Choroid plexus epithelial cell (primary cell): Measurements from ENCODE around the gene KLHL29.

ENCODE experiments used
- DNase-seq: peaks from one replicate; pipeline ENCODE4 v3.0.0-alpha.2; 2010; ENCODE audit warnings: low read depth
- H3K4me3 ChIP-seq: 2 replicates; pipeline ENCODE4 v1.5.1; 2011; ENCODE audit warnings: low read depth, mild to moderate bottlenecking, control low read depth, low read length, moderate library complexity
- TF ChIP-seq, protein P1 (sequence below): conservative IDR thresholded peaks from 2 replicates; pipeline ENCODE4 v1.5.1; 2011; ENCODE audit warnings: low read depth, mild to moderate bottlenecking, control low read depth, inconsistent platforms, low read length, moderate library complexity

The KLHL29 gene

DNA sequence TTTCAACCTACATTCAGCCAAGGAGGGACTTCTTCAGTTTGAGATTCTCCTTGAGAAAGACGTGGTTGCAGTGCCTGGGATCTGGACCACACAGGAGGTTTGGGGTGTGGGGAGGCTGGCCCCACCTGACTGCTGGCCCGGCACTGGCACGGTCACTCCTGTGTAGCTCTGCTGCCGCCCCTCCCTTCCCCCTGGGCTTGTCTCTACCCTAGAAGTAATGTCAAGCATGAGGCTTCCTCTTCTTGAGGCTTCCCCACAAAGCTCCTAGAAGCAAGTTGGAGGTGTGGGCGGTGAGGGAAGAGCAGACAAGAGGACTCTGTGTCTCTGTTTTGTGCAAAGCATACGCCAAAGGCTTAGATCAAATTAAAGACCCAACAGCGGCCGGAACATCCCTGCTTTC, 8.7 kb downstream of the KLHL29 start:
- no peak for DNase-seq
- TF ChIP-seq, protein P1, sequence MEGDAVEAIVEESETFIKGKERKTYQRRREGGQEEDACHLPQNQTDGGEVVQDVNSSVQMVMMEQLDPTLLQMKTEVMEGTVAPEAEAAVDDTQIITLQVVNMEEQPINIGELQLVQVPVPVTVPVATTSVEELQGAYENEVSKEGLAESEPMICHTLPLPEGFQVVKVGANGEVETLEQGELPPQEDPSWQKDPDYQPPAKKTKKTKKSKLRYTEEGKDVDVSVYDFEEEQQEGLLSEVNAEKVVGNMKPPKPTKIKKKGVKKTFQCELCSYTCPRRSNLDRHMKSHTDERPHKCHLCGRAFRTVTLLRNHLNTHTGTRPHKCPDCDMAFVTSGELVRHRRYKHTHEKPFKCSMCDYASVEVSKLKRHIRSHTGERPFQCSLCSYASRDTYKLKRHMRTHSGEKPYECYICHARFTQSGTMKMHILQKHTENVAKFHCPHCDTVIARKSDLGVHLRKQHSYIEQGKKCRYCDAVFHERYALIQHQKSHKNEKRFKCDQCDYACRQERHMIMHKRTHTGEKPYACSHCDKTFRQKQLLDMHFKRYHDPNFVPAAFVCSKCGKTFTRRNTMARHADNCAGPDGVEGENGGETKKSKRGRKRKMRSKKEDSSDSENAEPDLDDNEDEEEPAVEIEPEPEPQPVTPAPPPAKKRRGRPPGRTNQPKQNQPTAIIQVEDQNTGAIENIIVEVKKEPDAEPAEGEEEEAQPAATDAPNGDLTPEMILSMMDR = no peak
- H3K4me3 ChIP-seq = no peak overlapping the region

- no peak overlapping the region for H3K4me3 ChIP-seq
- DNase-seq = no peak
- TF ChIP-seq, protein P1 = no peak
These were observed 9.7 kb downstream of the KLHL29 start for GRCh38 chr2:23394700-23395099.

- DNase-seq = no peak
- TF ChIP-seq, protein P1 = no peak
- H3K4me3 ChIP-seq = no peak overlapping the region
These were observed 12.5 kb downstream of the KLHL29 start for GRCh38 chr2:23397478-23397877.

GRCh38 chr2:23399674-23400261, 14.8 kb downstream of the KLHL29 start:
- no peak for DNase-seq
- TF ChIP-seq, protein P1 = no peak
- H3K4me3 ChIP-seq = no peak overlapping the region

DNA sequence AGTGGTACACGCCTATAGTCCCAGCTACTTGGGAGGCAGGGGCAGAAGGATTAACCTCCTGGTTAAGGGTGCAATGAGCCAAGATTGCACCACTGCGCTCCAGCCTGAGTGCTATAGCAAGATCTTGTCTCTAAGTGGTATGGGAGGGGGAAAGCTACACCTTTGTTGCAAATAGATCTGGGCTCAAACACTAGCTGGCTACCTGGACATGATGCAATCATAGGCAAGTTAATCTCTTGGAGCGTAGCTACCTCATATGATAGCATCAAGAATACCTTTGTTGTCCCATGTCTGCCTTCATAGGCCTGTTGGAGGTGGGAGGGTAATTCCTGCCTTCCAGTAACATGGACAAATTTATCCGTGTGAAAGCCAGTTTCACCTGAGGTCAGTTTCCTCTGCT, 15.7 kb downstream of the KLHL29 start:
- TF ChIP-seq, protein P1 = no peak
- H3K4me3 ChIP-seq = no peak overlapping the region
- DNase-seq = no peak

DNA sequence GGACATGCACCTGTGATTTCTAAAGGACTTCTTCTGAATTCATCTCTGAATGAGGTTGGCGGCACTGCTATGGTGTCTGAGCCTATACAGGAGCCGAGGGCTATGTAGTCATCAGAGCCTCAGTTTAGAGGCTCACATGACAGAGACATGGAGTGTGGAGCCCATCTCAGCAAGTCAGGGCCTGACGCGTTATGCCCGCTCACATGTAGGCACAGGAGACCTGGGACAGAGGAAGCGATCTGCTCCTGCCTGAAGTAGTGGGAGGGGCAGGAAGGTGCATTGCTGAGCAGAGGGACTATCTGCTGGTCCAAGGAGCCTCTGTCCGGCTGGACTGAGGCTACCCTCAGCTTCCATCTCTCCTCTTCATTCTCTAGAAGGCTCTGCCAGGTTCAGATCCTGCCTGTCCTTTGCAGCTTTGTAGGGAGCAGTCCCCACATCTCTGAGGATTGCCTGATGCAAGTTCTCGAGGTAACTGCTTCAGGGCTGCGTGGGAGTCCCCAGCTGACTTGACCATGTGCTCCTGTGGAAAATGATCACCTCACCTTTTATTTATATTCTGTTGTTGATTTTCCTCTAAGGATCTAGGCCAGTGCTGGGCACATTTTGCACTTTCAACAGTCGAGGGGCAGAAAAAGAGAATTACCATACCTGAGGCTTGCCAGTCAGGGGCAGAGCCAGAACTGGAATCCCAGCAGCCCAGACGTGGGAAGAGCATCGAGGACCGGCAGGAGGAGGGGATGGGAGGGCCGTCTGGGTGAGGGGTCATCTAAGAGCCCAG, 16.6 kb downstream of the KLHL29 start:
- TF ChIP-seq, protein P1 = no peak
- H3K4me3 ChIP-seq = no peak overlapping the region
- DNase-seq = no peak

DNA sequence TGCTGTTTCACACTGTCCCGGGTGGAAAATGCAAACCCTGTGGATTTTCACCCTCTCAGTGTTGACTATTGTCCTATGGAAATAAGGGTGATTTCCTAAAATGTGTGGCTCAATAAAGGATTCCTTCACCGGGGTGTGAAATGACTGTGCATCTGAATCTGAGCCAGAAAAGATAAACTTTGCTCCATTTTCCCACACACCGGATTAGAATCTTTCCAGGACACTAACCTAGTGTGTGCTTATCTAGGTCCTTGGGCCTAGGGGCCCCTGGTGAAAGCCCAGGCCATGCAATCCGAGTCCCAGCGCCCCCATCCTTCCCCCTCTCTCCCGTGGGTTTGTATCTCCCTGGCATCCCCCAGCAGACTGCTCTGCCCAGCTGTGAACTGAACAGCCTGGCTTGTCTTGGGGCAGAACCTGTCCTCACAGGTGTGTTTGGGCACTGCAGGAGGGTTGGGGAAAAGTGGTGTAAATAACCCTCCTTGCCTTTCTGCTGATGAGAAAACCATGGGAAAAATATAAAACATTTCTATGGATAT, 17.3 kb downstream of the KLHL29 start:
- H3K4me3 ChIP-seq = no peak overlapping the region
- DNase-seq = no peak
- TF ChIP-seq, protein P1 = no peak
